Measurements from ENCODE around the gene HBM.
"Not testable (repeated sequence)": the region's sequence is repeated elsewhere in the genome, so short reads cannot be mapped to it uniquely, and the experiment has no call there.

The HBM gene

GRCh38 chr16:188674-189073, 22.9 kb downstream of the HBM start:
- no peak for DNase-seq

- no peak for DNase-seq
Measured at GRCh38 chr16:189604-190186, 23.9 kb downstream of the HBM start.

- no peak for DNase-seq
Measured at GRCh38 chr16:191831-192230, 26.1 kb downstream of the HBM start.

GRCh38 chr16:192686-193085, 26.9 kb downstream of the HBM start:
- no peak for DNase-seq

- DNase-seq: no peak
Measured at GRCh38 chr16:193441-193840, 27.7 kb downstream of the HBM start.

GRCh38 chr16:194516-194915, 28.7 kb downstream of the HBM start:
- no peak for DNase-seq

GRCh38 chr16:200388-200787, 34.6 kb downstream of the HBM start:
- no peak for DNase-seq

GRCh38 chr16:203246-203645, 37.5 kb downstream of the HBM start:
- DNase-seq: no peak

- not testable (repeated sequence) for DNase-seq
Measured at GRCh38 chr16:204046-204445, 38.3 kb downstream of the HBM start.

- not testable (repeated sequence) for DNase-seq
Measured at GRCh38 chr16:209359-209758, 43.6 kb downstream of the HBM start.

- not testable (repeated sequence) for DNase-seq
Measured at GRCh38 chr16:211631-212180, 45.9 kb downstream of the HBM start.

GRCh38 chr16:212999-213398, 47.2 kb downstream of the HBM start:
- DNase-seq: no peak

Data from stimulated activated CD4-positive, alpha-beta T cell treated with anti-CD3 and anti-CD28 coated beads, Interleukin-12 subunit alpha, Interleukin-12 subunit beta, amount 100 ng/mL, for 4 hours (primary cell).